Testis (tissue), 3 donors: Measurements from ENCODE around the gene GPATCH8. TPM values are rescaled to one million over a fixed set of nuclear protein-coding genes. Genes with fewer than 3 reads are reported as not detected.

Experiments used
- DNase-seq: peaks from one replicate; pipeline ENCODE4 v3.0.0-alpha.2; 2019
- H3K27ac ChIP-seq, 2 donors: fragments of 200-600 bp; sonication (generic); one replicate each; pipeline ENCODE4 v1.5.1; 2019
- H3K27me3 ChIP-seq: fragments of 200-600 bp; sonication (generic); one replicate; pipeline ENCODE4 v1.5.1; 2019
- H3K36me3 ChIP-seq: fragments of 200-600 bp; sonication (generic); one replicate; pipeline ENCODE4 v1.5.1; 2017; ENCODE audit warnings: low read depth; ENCODE audit errors: missing control alignments
- H3K4me1 ChIP-seq: fragments of 200-600 bp; sonication (generic); one replicate; pipeline ENCODE4 v1.5.1; 2019
- H3K4me3 ChIP-seq, 2 donors: fragments of 200-600 bp; sonication (generic); one replicate each; pipeline ENCODE4 v1.5.1; 2017 to 2019
- H3K9me3 ChIP-seq: fragments of 200-600 bp; sonication (generic); one replicate; pipeline ENCODE4 v1.5.1; 2017
- CTCF ChIP-seq, 3 experiments: fragments of 450-650 bp in 2 of 3; fragments of 200-600 bp in 1 of 3; sonication (generic) in 1 of 3; IDR thresholded peaks; one replicate each; pipeline ENCODE4 v1.5.1; 2016 to 2019; ENCODE audit warnings: antibody characterized with exemption in 3 of 3, mild to moderate bottlenecking in 2 of 3, moderate library complexity in 1 of 3
- POLR2A ChIP-seq: fragments of 450-650 bp; IDR thresholded peaks from one replicate; pipeline ENCODE4 v1.6.1; 2017; ENCODE audit warnings: antibody characterized with exemption, mild to moderate bottlenecking, moderate library complexity
- WGBS, 2 donors: methylation state at CpG; one replicate each; pipeline ENCODE4 v1.1.5; 2018; 5-methylcytosine and 5-hydroxymethylcytosine counted together
- intact Hi-C: fragments of 100-400 bp; cut with DNase I; formaldehyde crosslinking; loops from one replicate; pipeline ENCODE4 v1.15.1; 2023; ENCODE audit warnings: low total_unique reads
- polyA plus RNA-seq: library from polyadenylated mRNA; stranded (reverse); fragments of 350-450 nt; fragmentation: Illumina TruSeq; extraction: RNeasy Lipid Tissue Mini Kit (QIAGEN cat#74804); gene quantifications from one replicate; pipeline ENCODE4 v1.2.3, GENCODE V29; 2014; ENCODE audit warnings: low read depth, low replicate concordance; ENCODE audit not compliant: insufficient read depth
- total RNA-seq, 2 donors: library from RNA; depleted of rRNA; stranded (reverse); fragments of >200 nt; gene quantifications; one replicate each; pipeline ENCODE4 v1.2.3, GENCODE V29; 2016

The GPATCH8 gene
- total and polyA plus RNA-seq, 3 donors from 2014 or later: 32.8 to 70.0 (median 69.2) TPM

- H3K36me3 ChIP-seq: no peaks in the 10 kb centered on the region
- intact Hi-C loops: no loop called here
- H3K4me3 ChIP-seq: no peak overlapping the region
- no peaks in the 10 kb centered on the region for H3K9me3 ChIP-seq
- no peaks in the 10 kb centered on the region for H3K27me3 ChIP-seq
- DNase-seq: no peak
- 79 to 90% methylated on average over 3 to 4 of the region's 4 CpGs for WGBS, 2 donors
- H3K27ac ChIP-seq: no peak overlapping the region
- H3K4me1 ChIP-seq: peaks cover 12% of the 10 kb centered on the region
- TF ChIP-seq POLR2A (no peak), CTCF (IDR thresholded peaks at IDR 0.05) (no peak)
Observed at GRCh38 chr17:44547625-44548267, 44.5 kb upstream of the GPATCH8 start.

GRCh38 chr17:44546671-44547606 is 43.7 kb upstream of the GPATCH8 start:
- Histone ChIP-seq H3K36me3 (no peaks in the 10 kb centered on the region), H3K9me3 (no peaks in the 10 kb centered on the region), H3K27ac (no peak overlapping the region), H3K27me3 (no peaks in the 10 kb centered on the region), H3K4me3 (no peak overlapping the region), H3K4me1 (peaks cover 12% of the 10 kb centered on the region)
- DNase-seq: no peak
- intact Hi-C loops: no loop called here
- 59 to 64% methylated on average over 4 of the region's 4 CpGs for whole genome bisulfite sequencing, 2 donors
- TF ChIP-seq CTCF (IDR thresholded peaks at IDR 0.05) (no peak), POLR2A (no peak)

- Histone ChIP-seq H3K9me3 (no peaks in the 10 kb centered on the region), H3K27me3 (no peaks in the 10 kb centered on the region), H3K36me3 (no peaks in the 10 kb centered on the region), H3K4me3 (no peak overlapping the region), H3K27ac (no peak overlapping the region), H3K4me1 (peaks cover 12% of the 10 kb centered on the region)
- no peak for DNase-seq
- WGBS, 2 donors: 74 to 78% methylated on average over 5 of the region's 5 CpGs
- intact Hi-C loops: no loop called here
- TF ChIP-seq CTCF (IDR thresholded peaks at IDR 0.05) (no peak), POLR2A (no peak)
Observed at GRCh38 chr17:44543905-44544523, 40.8 kb upstream of the GPATCH8 start.

- intact Hi-C loops: no loop called here
- no peak for DNase-seq
Observed at GRCh38 chr17:44543213-44543904, 40.2 kb upstream of the GPATCH8 start.

More at GRCh38 chr17:44543213-44543904, 40.2 kb upstream of the GPATCH8 start:
- Histone ChIP-seq H3K4me3 (no peak overlapping the region), H3K27me3 (no peaks in the 10 kb centered on the region), H3K4me1 (peaks cover 12% of the 10 kb centered on the region), H3K27ac (no peak overlapping the region), H3K36me3 (no peaks in the 10 kb centered on the region), H3K9me3 (no peaks in the 10 kb centered on the region)
- no peak for TF ChIP-seq CTCF (IDR thresholded peaks at IDR 0.05)
- no peak for TF ChIP-seq POLR2A
- WGBS, 2 donors: 44 to 54% methylated on average over 5 of the region's 5 CpGs
